HCT116 (cell line): ENCODE measurements around the gene SEC61A1. TPM values are rescaled to one million over a fixed set of nuclear protein-coding genes. Genes with fewer than 3 reads are reported as not detected.

Source experiments
- ATAC-seq: fragments of 200-7000 bp; cut with Tn5 transposase; 2 replicates; pipeline ENCODE4 v1.9.1; 2020; ENCODE audit warnings: mild to moderate bottlenecking, moderate library complexity
- BruUV-seq: library from RNA; stranded (reverse); fragments of 400-500 nt; replicated peaks from 2 replicates; lab custom pipeline; 2021; lab: Mats Ljungman, UMichigan
- CTCF ChIA-PET: fragments of 300-600 bp; sonication (Branson Sonifier 250); formaldehyde crosslinking; loops from one replicate; lab custom pipeline; 2021; ENCODE audit warnings: antibody characterized with exemption; lab: Charles Lee
- POLR2A ChIA-PET: fragments of 300-600, 350-600 bp; sonication (Branson Sonifier 250); formaldehyde crosslinking; loops from one replicate; lab custom pipeline; 2021; ENCODE audit warnings: antibody characterized with exemption; lab: Charles Lee
- RAD21 ChIA-PET, 2 experiments: fragments of 300-600 bp; sonication (Branson Sonifier 250); formaldehyde crosslinking; loops; one replicate each; lab custom pipeline; 2023; ENCODE audit warnings: low total read pairs in 2 of 2; ENCODE audit not compliant: uncharacterized antibody in 2 of 2, unreplicated experiment in 2 of 2, low non-redundant PET in 1 of 2; lab: Charles Lee
- DNase-seq: peaks from one replicate; pipeline ENCODE4 v3.0.0-alpha.2; 2010; ENCODE audit warnings: low read depth, low spot score
- H2AFZ ChIP-seq: fragments of 200-600 bp; shearing (Covaris generic), sonication (generic); 2 replicates; pipeline ENCODE4 v1.6.1; 2017; ENCODE audit warnings: low read depth, mixed run types, mixed read lengths, antibody characterized with exemption, low read length; ENCODE audit not compliant: poor library complexity, severe bottlenecking
- H3K27ac ChIP-seq: 2 replicates; pipeline ENCODE4 v1.5.1; 2012; ENCODE audit warnings: low read depth, low read length
- H3K27me3 ChIP-seq: fragments of 200-600 bp; sonication (generic); 2 replicates; pipeline ENCODE4 v1.6.1; 2016; ENCODE audit warnings: mixed run types, low read length, mixed read lengths; ENCODE audit not compliant: insufficient read depth
- H3K36me3 ChIP-seq, 2 experiments: fragments of 200-500 bp in 1 of 2; fragments of 200-600 bp in 1 of 2; sonication (Bioruptor generic) in 1 of 2; sonication (generic) in 1 of 2; 2 replicates each; pipeline versions ENCODE4 v1.5.1 to v1.6.1; 2014 to 2016; ENCODE audit warnings: low read length in 2 of 2, inconsistent platforms in 1 of 2, mixed read lengths in 1 of 2, mixed run types in 1 of 2; ENCODE audit not compliant: insufficient read depth in 2 of 2, control insufficient read depth in 1 of 2
- H3K4me1 ChIP-seq, 2 experiments: fragments of 200-600 bp in 1 of 2; sonication (generic) in 1 of 2; 2 replicates each; pipeline versions ENCODE4 v1.5.1 to v1.6.1; 2012 to 2017; ENCODE audit warnings: low read length in 2 of 2, inconsistent platforms in 1 of 2, mild to moderate bottlenecking in 1 of 2, mixed read lengths in 1 of 2, mixed run types in 1 of 2, moderate library complexity in 1 of 2; ENCODE audit not compliant: insufficient read depth in 2 of 2, control insufficient read depth in 1 of 2
- H3K4me2 ChIP-seq: fragments of 200-600 bp; sonication (generic); 2 replicates; pipeline ENCODE4 v1.6.1; 2017; ENCODE audit warnings: mixed run types, low read length, mixed read lengths
- H3K4me3 ChIP-seq, 2 experiments: fragments of 200-600 bp in 1 of 2; sonication (generic) in 1 of 2; replicated peaks in 1 of 2; 2 replicates each; pipeline ENCODE4 v1.5.1; 2011 to 2016; ENCODE audit warnings: low read length in 2 of 2, control low read depth in 1 of 2, low read depth in 1 of 2, mild to moderate bottlenecking in 1 of 2, mixed read lengths in 1 of 2, mixed run types in 1 of 2
- H3K79me2 ChIP-seq: fragments of 200-600 bp; sonication (generic); 2 replicates; pipeline ENCODE4 v1.6.1; 2017; ENCODE audit warnings: mild to moderate bottlenecking, mixed run types, low read length, moderate library complexity, mixed read lengths; ENCODE audit not compliant: insufficient read depth
- H3K9ac ChIP-seq: fragments of 200-600 bp; sonication (generic); 2 replicates; pipeline ENCODE4 v1.6.1; 2016; ENCODE audit warnings: low read length, mixed read lengths
- H3K9me2 ChIP-seq: fragments of 200-600 bp; sonication (generic), shearing (Covaris generic); 2 replicates; pipeline ENCODE4 v1.6.1; 2017; ENCODE audit warnings: mixed run types, mild to moderate bottlenecking, moderate library complexity; ENCODE audit not compliant: insufficient read depth
- H3K9me3 ChIP-seq, 2 experiments: fragments of 200-500 bp in 1 of 2; fragments of 200-600 bp in 1 of 2; sonication (Bioruptor generic) in 1 of 2; sonication (generic) in 1 of 2; 2 replicates each; pipeline ENCODE4 v1.6.1; 2014 to 2017; ENCODE audit warnings: low read length in 2 of 2, mixed read lengths in 2 of 2, inconsistent platforms in 1 of 2, low read depth in 1 of 2, mild to moderate bottlenecking in 1 of 2, mixed run types in 1 of 2, moderate library complexity in 1 of 2; ENCODE audit not compliant: control insufficient read depth in 1 of 2, insufficient read depth in 1 of 2
- H4K20me1 ChIP-seq: fragments of 200-600 bp; sonication (generic), shearing (Covaris generic); 2 replicates; pipeline ENCODE4 v1.6.1; 2017; ENCODE audit warnings: mixed run types, mild to moderate bottlenecking, moderate library complexity; ENCODE audit not compliant: insufficient read depth
- ELF1 ChIP-seq: IDR thresholded peaks from 2 replicates; pipeline ENCODE4 v1.6.1; 2012; ENCODE audit warnings: low read depth, borderline replicate concordance
- EZH2 ChIP-seq: fragments of 200-600 bp; sonication (generic); IDR thresholded peaks from 2 replicates; pipeline ENCODE4 v1.6.1; 2017; ENCODE audit warnings: antibody characterized with exemption, mixed run types
- EZH2phosphoT487 ChIP-seq: fragments of 200-600 bp; IDR thresholded peaks from 2 replicates; pipeline ENCODE4 v1.6.1; 2018; ENCODE audit warnings: antibody characterized with exemption, borderline replicate concordance
- RAD21 ChIP-seq: IDR thresholded peaks from 2 replicates; pipeline ENCODE4 v1.6.1; 2012; ENCODE audit warnings: low read depth, mild to moderate bottlenecking
- SIN3A ChIP-seq: IDR thresholded peaks from 2 replicates; pipeline ENCODE4 v1.6.1; 2012; ENCODE audit warnings: low read depth
- SP1 ChIP-seq: IDR thresholded peaks from 2 replicates; pipeline ENCODE4 v1.6.1; 2012; ENCODE audit warnings: low read depth
- SRF ChIP-seq: IDR thresholded peaks from 2 replicates; pipeline ENCODE4 v1.6.1; 2012; ENCODE audit warnings: low read depth
- TCF7L2 ChIP-seq: IDR thresholded peaks from 2 replicates; pipeline ENCODE4 v1.7.0; 2011; ENCODE audit warnings: borderline replicate concordance, inconsistent platforms; ENCODE audit not compliant: insufficient read depth, insufficient read length; ENCODE audit errors: extremely low read depth
- YY1 ChIP-seq: IDR thresholded peaks from 2 replicates; pipeline ENCODE4 v1.6.1; 2011; ENCODE audit warnings: low read length, low read depth, moderate library complexity, mild to moderate bottlenecking; ENCODE audit not compliant: insufficient replicate concordance; ENCODE audit errors: extremely low read depth
- ZBTB33 ChIP-seq: IDR thresholded peaks from 2 replicates; pipeline ENCODE4 v1.6.1; 2011; ENCODE audit warnings: mild to moderate bottlenecking, low read length, moderate library complexity; ENCODE audit not compliant: insufficient replicate concordance; ENCODE audit errors: extremely low read depth
- intact Hi-C: fragments of 100-400 bp; cut with micrococcal nuclease; formaldehyde crosslinking; loops from 2 replicates; pipeline ENCODE4 v1.10.0; 2022
- total RNA-seq: library from RNA; stranded (reverse); gene quantifications from one replicate; pipeline ENCODE4 v1.2.1, GENCODE V29; 2021; ENCODE audit not compliant: unreplicated experiment

The SEC61A1 gene
- total RNA-seq, 1 experiment from 2014 or later: 176 TPM

GRCh38 chr3:128040660-128041059, 11.6 kb upstream of the SEC61A1 start (continued):
- TF ChIP-seq ZBTB33: no peak
- TF ChIP-seq, all 23 proteins: peak for 0

DNA sequence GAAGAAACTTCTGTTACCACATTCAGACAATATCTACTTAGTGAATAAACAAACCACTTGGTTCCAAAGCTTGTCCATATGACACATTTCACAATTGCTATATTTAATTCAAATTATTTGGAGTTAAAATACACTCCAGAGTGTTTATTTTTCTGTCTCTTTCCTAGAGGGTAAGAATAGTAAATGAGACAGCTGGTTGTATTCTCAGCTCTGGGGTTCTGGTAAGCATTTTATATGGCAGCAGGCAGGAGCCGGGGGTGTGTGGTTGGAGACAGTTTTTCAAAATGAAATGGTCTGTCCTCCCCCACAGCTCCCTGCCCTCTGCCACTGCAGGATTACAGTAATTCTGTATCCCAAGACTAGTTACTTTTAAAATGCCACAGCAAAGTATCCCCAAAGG, 10.9 kb upstream of the SEC61A1 start:
- H3K27me3 ChIP-seq: no peaks in the 10 kb centered on the region
- ATAC-seq (no peak), DNase-seq (no peak)
- ChIA-PET RAD21 (no interaction called here), POLR2A (no interaction called here), CTCF (no interaction called here)
- intact Hi-C loops: no loop called here
- no peak overlapping the region for H3K9ac ChIP-seq
- BruUV-seq: no TSS peak
- no peaks in the 10 kb centered on the region for H4K20me1 ChIP-seq
- H3K79me2 ChIP-seq: no peaks in the 10 kb centered on the region
- no peak overlapping the region for H2AFZ ChIP-seq
- H3K4me3 ChIP-seq: no peak overlapping the region
- H3K27ac ChIP-seq: no peak overlapping the region
- no peaks in the 10 kb centered on the region for H3K9me2 ChIP-seq
- no peak overlapping the region for H3K4me2 ChIP-seq
- H3K4me1 ChIP-seq: no peaks in the 10 kb centered on the region
- no peaks in the 10 kb centered on the region for H3K9me3 ChIP-seq
- TF ChIP-seq TCF7L2: no peak
- no peak for TF ChIP-seq SRF
- no peaks in the 10 kb centered on the region for H3K36me3 ChIP-seq

DNA sequence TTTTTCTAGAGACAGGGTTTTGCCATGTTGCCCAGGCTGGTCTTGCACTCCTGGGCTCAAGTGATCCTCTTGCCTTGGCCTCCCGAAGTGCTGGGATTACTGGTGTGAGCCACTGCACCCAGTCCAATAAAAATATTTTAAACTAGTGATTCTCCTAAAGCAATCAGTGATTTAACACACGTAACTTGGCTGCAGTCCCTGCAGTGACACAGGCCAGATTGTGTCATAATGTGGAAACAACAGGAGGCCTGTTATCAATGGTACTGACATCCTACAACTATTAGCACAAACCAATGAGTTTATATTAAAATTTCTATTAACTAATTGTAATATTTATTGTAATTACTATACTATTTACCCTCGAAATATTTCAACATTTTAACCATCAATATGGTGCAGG, 1.6 kb upstream of the SEC61A1 start:
- intact Hi-C loops: loop anchor here (10.0 kb wide), 1 partner anchor 456 kb away; the partner anchor contains the start of genes MCM2 and TPRA1
- no peak overlapping the region for H3K27ac ChIP-seq
- no TSS peak for BruUV-seq
- TF ChIP-seq YY1 (no peak), ZBTB33 (no peak), SIN3A (no peak), EZH2 (no peak), RAD21 (no peak), ELF1 (no peak), TCF7L2 (no peak), SP1 (no peak), SRF (no peak), EZH2phosphoT487 (no peak)

More for the DNA sequence above, 1.6 kb upstream of the SEC61A1 start:
- DNase-seq (no peak), ATAC-seq (no peak)
- Histone ChIP-seq H3K27me3 (peaks cover 4% of the 10 kb centered on the region; the same call in 1 of the 2 replicates), H3K9me2 (no peaks in the 10 kb centered on the region), H3K9me3 (no peaks in the 10 kb centered on the region), H3K4me2 (peak overlapping the region; percentile 95; the same call in 1 of the 2 replicates), H4K20me1 (peaks cover 5% of the 10 kb centered on the region; the same call in 1 of the 2 replicates), H3K36me3 (peaks cover 11 to 21% of the 10 kb centered on the region in 2 experiments; a peak in 3 of 4 replicates), H3K9ac (no peak overlapping the region), H2AFZ (no peak overlapping the region), H3K4me1 (peaks cover 6 to 21% of the 10 kb centered on the region in 2 experiments), H3K79me2 (peaks cover 37% of the 10 kb centered on the region), H3K4me3 (no peak overlapping the region)
- ChIA-PET CTCF (interaction anchor here (0.6 kb wide), 1 partner anchor 354 kb away, joined by 3 read pairs; no protein-coding TSS in a partner anchor), RAD21 (no interaction called here), POLR2A (no interaction called here)
